ENCODE data around the gene PTER.

PTER gene, protein sequence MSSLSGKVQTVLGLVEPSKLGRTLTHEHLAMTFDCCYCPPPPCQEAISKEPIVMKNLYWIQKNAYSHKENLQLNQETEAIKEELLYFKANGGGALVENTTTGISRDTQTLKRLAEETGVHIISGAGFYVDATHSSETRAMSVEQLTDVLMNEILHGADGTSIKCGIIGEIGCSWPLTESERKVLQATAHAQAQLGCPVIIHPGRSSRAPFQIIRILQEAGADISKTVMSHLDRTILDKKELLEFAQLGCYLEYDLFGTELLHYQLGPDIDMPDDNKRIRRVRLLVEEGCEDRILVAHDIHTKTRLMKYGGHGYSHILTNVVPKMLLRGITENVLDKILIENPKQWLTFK
- total RNA-seq, result 20.0 to 25.9 (median 20.4) reads per million in 3 donors

GRCh38 chr10:16436758-16437539 is at the start of gene PTER:
PTER (plus strand) TSS chr10:16437010; CDS start chr10:16484385, 47,375 bp downstream.
- peak within 1 kb of the TSS; percentile 66 for H3K27ac ChIP-seq (ENCODE audit: insufficient read depth, low read length, poor library complexity, severe bottlenecking)
- peak; percentile 94 to 95 (median 95) for DNase-seq
- H3K4me1 ChIP-seq (ENCODE audit: control insufficient read depth, insufficient read depth, low read length, poor library complexity, severe bottlenecking), result peaks cover 13% of the 10 kb centered on the region
- H3K36me3 ChIP-seq (ENCODE audit: control insufficient read depth, insufficient read depth, low read length), result no peaks in the 10 kb centered on the region
- H3K27me3 ChIP-seq (replicated peaks; ENCODE audit: control insufficient read depth, insufficient read depth, low read length, poor library complexity, severe bottlenecking), result no peaks in the 10 kb centered on the region
- H3K9me3 ChIP-seq (ENCODE audit: control insufficient read depth, low read length), result no peaks in the 10 kb centered on the region
- H3K4me3 ChIP-seq (ENCODE audit: insufficient read depth, low read depth, low read length, poor library complexity, severe bottlenecking), result peak within 1 kb of the TSS; percentile 77

- no peak overlapping the region for H3K4me3 ChIP-seq (ENCODE audit: insufficient read depth, low read depth, low read length, poor library complexity, severe bottlenecking)
- no peaks in the 10 kb centered on the region for H3K4me1 ChIP-seq (ENCODE audit: control insufficient read depth, insufficient read depth, low read length, poor library complexity, severe bottlenecking)
- H3K9me3 ChIP-seq (ENCODE audit: control insufficient read depth, low read length), result no peaks in the 10 kb centered on the region
- no peak overlapping the region for H3K27ac ChIP-seq (ENCODE audit: insufficient read depth, low read length, poor library complexity, severe bottlenecking)
- no peak for DNase-seq
- no peaks in the 10 kb centered on the region for H3K36me3 ChIP-seq (ENCODE audit: control insufficient read depth, insufficient read depth, low read length)
- H3K27me3 ChIP-seq (replicated peaks; ENCODE audit: control insufficient read depth, insufficient read depth, low read length, poor library complexity, severe bottlenecking), result no peaks in the 10 kb centered on the region
Measured at GRCh38 chr10:16392531-16393069, 44.2 kb upstream of the PTER start.

DNA sequence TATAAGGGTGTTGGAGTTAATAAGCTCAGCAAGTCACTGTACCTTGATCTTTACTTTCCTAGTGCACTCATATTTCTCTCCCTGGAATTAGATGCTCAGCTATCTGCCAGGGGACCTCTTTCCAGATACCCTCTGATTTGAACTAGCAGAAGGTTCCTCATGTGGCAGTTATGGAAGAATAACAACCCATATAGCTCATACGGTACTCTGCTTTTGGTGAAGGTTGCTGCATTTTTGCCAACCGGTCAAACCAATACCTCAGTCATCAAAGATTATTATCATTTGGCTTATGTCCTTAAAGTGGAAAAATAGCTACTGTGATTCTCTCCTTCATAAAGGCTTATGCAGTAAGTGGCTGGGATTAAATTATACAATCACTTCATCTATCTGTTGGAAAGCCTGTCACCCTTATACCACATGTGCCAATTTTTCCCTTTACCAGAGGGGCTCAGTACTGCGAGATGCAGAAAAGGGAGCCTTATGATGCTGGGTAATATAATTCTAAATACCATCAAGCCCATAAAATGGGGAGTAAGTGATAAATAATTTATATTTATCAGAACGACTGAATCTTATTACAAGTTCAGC is 43.4 kb upstream of the PTER start:
- no peak overlapping the region for H3K4me3 ChIP-seq (ENCODE audit: insufficient read depth, low read depth, low read length, poor library complexity, severe bottlenecking)
- no peak overlapping the region for H3K27ac ChIP-seq (ENCODE audit: insufficient read depth, low read length, poor library complexity, severe bottlenecking)
- no peaks in the 10 kb centered on the region for H3K27me3 ChIP-seq (replicated peaks; ENCODE audit: control insufficient read depth, insufficient read depth, low read length, poor library complexity, severe bottlenecking)
- no peaks in the 10 kb centered on the region for H3K4me1 ChIP-seq (ENCODE audit: control insufficient read depth, insufficient read depth, low read length, poor library complexity, severe bottlenecking)
- no peaks in the 10 kb centered on the region for H3K9me3 ChIP-seq (ENCODE audit: control insufficient read depth, low read length)
- H3K36me3 ChIP-seq (ENCODE audit: control insufficient read depth, insufficient read depth, low read length), result no peaks in the 10 kb centered on the region
- no peak for DNase-seq

DNA sequence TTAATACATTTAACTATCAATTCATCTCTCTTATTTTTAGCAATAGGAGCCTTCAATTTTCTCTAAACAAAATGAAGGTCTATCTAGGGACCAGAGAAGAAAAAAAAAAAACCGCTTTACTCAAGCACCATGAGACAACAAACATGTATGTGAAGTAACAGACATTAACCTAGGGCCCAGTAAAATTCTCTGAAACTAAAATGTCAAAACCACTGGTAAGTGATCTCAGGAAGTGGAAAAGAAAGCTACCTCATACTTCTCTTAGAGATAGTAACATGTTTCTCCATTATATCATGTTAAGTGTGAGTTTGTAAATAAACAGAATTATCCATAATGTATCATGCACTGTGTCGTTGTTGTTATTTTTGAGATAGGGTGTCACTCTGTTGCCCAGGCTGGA is 35.4 kb upstream of the PTER start:
- Histone ChIP-seq H3K4me1 (ENCODE audit: control insufficient read depth, insufficient read depth, low read length, poor library complexity, severe bottlenecking) (no peaks in the 10 kb centered on the region), H3K36me3 (ENCODE audit: control insufficient read depth, insufficient read depth, low read length) (no peaks in the 10 kb centered on the region), H3K4me3 (ENCODE audit: insufficient read depth, low read depth, low read length, poor library complexity, severe bottlenecking) (no peak overlapping the region), H3K9me3 (ENCODE audit: control insufficient read depth, low read length) (no peaks in the 10 kb centered on the region), H3K27me3 (replicated peaks; ENCODE audit: control insufficient read depth, insufficient read depth, low read length, poor library complexity, severe bottlenecking) (no peaks in the 10 kb centered on the region), H3K27ac (ENCODE audit: insufficient read depth, low read length, poor library complexity, severe bottlenecking) (no peak overlapping the region)
- no peak for DNase-seq

DNA sequence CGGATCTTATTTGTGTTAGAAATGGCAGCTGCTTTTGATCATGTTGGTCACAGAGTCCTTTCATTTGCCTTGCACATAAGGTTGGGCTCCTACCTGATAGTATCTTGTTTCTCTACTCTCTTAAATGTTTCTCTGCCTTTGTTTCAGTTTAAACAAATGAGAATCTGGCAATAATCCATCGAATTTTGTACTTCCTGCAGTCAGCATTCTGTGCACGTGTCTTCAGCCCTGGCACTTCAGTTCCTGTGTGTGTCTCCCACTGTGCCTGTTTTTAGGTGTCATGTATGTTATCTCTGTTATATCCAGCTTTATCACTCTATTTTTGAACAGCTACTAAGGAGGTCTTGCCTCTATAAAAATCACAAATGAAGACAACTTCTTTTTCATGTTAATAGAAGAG is 28.4 kb upstream of the PTER start:
- Histone ChIP-seq H3K36me3 (ENCODE audit: control insufficient read depth, insufficient read depth, low read length) (no peaks in the 10 kb centered on the region), H3K9me3 (ENCODE audit: control insufficient read depth, low read length) (no peaks in the 10 kb centered on the region), H3K4me1 (ENCODE audit: control insufficient read depth, insufficient read depth, low read length, poor library complexity, severe bottlenecking) (no peaks in the 10 kb centered on the region), H3K27me3 (replicated peaks; ENCODE audit: control insufficient read depth, insufficient read depth, low read length, poor library complexity, severe bottlenecking) (no peaks in the 10 kb centered on the region), H3K4me3 (ENCODE audit: insufficient read depth, low read depth, low read length, poor library complexity, severe bottlenecking) (no peak overlapping the region), H3K27ac (ENCODE audit: insufficient read depth, low read length, poor library complexity, severe bottlenecking) (no peak overlapping the region)
- DNase-seq, result no peak

- Histone ChIP-seq H3K27ac (ENCODE audit: insufficient read depth, low read length, poor library complexity, severe bottlenecking) (no peak overlapping the region), H3K27me3 (replicated peaks; ENCODE audit: control insufficient read depth, insufficient read depth, low read length, poor library complexity, severe bottlenecking) (no peaks in the 10 kb centered on the region), H3K36me3 (ENCODE audit: control insufficient read depth, insufficient read depth, low read length) (no peaks in the 10 kb centered on the region), H3K4me3 (ENCODE audit: insufficient read depth, low read depth, low read length, poor library complexity, severe bottlenecking) (no peak overlapping the region), H3K4me1 (ENCODE audit: control insufficient read depth, insufficient read depth, low read length, poor library complexity, severe bottlenecking) (no peaks in the 10 kb centered on the region), H3K9me3 (ENCODE audit: control insufficient read depth, low read length) (no peaks in the 10 kb centered on the region)
- no peak for DNase-seq
Measured at GRCh38 chr10:16417341-16417740, 19.5 kb upstream of the PTER start.

DNA sequence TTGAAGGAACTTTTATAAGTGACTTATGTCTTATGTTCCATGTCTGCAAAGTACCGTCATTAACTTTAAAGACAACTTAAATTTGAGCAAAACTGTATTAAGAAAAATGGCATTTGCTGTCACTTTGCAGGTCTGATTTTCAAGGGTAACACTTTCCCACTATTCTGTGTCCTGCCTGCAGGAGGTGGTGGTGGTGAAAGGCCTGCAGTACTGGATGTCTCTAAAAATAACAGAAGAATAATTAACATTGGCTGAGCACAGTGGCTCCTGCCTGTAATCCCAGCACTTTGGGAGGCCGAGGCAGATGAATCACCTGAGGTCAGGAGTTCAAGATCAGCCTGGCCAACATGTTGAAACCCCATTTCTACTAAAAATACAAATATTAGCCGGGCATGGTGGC is 13.2 kb upstream of the PTER start:
- Histone ChIP-seq H3K4me3 (ENCODE audit: insufficient read depth, low read depth, low read length, poor library complexity, severe bottlenecking) (no peak overlapping the region), H3K4me1 (ENCODE audit: control insufficient read depth, insufficient read depth, low read length, poor library complexity, severe bottlenecking) (no peaks in the 10 kb centered on the region), H3K36me3 (ENCODE audit: control insufficient read depth, insufficient read depth, low read length) (no peaks in the 10 kb centered on the region), H3K9me3 (ENCODE audit: control insufficient read depth, low read length) (no peaks in the 10 kb centered on the region), H3K27me3 (replicated peaks; ENCODE audit: control insufficient read depth, insufficient read depth, low read length, poor library complexity, severe bottlenecking) (no peaks in the 10 kb centered on the region), H3K27ac (ENCODE audit: insufficient read depth, low read length, poor library complexity, severe bottlenecking) (no peak overlapping the region)
- DNase-seq, result no peak

GRCh38 chr10:16425449-16425848 is 11.4 kb upstream of the PTER start:
- H3K27me3 ChIP-seq (replicated peaks; ENCODE audit: control insufficient read depth, insufficient read depth, low read length, poor library complexity, severe bottlenecking), result no peaks in the 10 kb centered on the region
- no peaks in the 10 kb centered on the region for H3K36me3 ChIP-seq (ENCODE audit: control insufficient read depth, insufficient read depth, low read length)
- no peak overlapping the region for H3K4me3 ChIP-seq (ENCODE audit: insufficient read depth, low read depth, low read length, poor library complexity, severe bottlenecking)
- H3K4me1 ChIP-seq (ENCODE audit: control insufficient read depth, insufficient read depth, low read length, poor library complexity, severe bottlenecking), result no peaks in the 10 kb centered on the region
- DNase-seq, result no peak
- no peaks in the 10 kb centered on the region for H3K9me3 ChIP-seq (ENCODE audit: control insufficient read depth, low read length)
- no peak overlapping the region for H3K27ac ChIP-seq (ENCODE audit: insufficient read depth, low read length, poor library complexity, severe bottlenecking)

DNA sequence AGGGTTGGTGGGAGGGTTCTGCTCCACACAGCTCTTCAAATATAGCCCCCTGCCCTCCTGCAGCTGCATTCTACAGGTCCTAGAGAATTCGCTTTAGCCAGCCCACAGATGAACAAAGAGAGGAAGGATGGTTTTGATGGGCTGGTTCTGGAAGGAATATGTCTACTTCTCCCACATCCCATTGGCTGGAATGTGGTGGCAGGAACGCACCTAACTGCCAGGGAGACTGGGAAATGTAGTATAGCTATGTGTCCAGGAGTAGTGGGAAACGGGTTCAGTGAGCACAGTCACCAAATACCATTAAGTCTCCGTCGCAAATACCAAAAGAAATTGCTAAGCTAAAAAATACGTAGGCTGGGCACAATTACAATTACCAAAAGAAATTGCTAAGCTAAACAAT is 7.3 kb upstream of the PTER start:
- Histone ChIP-seq H3K27ac (ENCODE audit: insufficient read depth, low read length, poor library complexity, severe bottlenecking) (no peak overlapping the region), H3K36me3 (ENCODE audit: control insufficient read depth, insufficient read depth, low read length) (no peaks in the 10 kb centered on the region), H3K4me1 (ENCODE audit: control insufficient read depth, insufficient read depth, low read length, poor library complexity, severe bottlenecking) (no peaks in the 10 kb centered on the region), H3K27me3 (replicated peaks; ENCODE audit: control insufficient read depth, insufficient read depth, low read length, poor library complexity, severe bottlenecking) (no peaks in the 10 kb centered on the region), H3K9me3 (ENCODE audit: control insufficient read depth, low read length) (no peaks in the 10 kb centered on the region), H3K4me3 (ENCODE audit: insufficient read depth, low read depth, low read length, poor library complexity, severe bottlenecking) (no peak overlapping the region)
- DNase-seq, result no peak

DNA sequence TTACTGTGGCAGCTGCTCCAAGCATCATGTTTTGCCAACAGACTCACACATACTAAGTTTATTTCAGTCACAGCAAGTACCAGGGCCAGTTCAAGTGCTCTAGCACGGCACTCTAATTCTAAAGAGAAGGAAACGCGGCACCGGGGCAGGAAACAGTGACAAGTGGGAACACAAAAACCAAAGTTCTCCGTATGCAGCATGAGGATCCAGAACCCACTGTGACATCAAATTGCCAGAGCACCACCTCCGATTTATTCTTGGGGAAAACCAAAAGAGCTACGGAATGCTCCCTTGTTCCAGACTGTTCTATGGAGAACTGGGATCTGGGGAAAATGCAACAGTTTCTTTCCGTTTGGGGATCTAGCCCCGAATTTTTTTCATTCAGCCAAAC is 448 bp upstream of the PTER start:
- Histone ChIP-seq H3K36me3 (ENCODE audit: control insufficient read depth, insufficient read depth, low read length) (no peaks in the 10 kb centered on the region), H3K9me3 (ENCODE audit: control insufficient read depth, low read length) (no peaks in the 10 kb centered on the region), H3K4me1 (ENCODE audit: control insufficient read depth, insufficient read depth, low read length, poor library complexity, severe bottlenecking) (peaks cover 13% of the 10 kb centered on the region), H3K27ac (ENCODE audit: insufficient read depth, low read length, poor library complexity, severe bottlenecking) (peak overlapping the region; percentile 29), H3K4me3 (ENCODE audit: insufficient read depth, low read depth, low read length, poor library complexity, severe bottlenecking) (peak overlapping the region; percentile 77), H3K27me3 (replicated peaks; ENCODE audit: control insufficient read depth, insufficient read depth, low read length, poor library complexity, severe bottlenecking) (no peaks in the 10 kb centered on the region)
- peak in 2 of 3 donors; percentile 9 to 11 for DNase-seq

Data from effector memory CD4-positive, alpha-beta T cell (primary cell).